Hepatocyte (in vitro differentiated cells): ENCODE results near the gene SAMD1.

ENCODE experiments used
- CTCF ChIP-seq: fragments of 200-600 bp; sonication (generic); IDR thresholded peaks from 2 replicates; pipeline ENCODE4 v1.5.1; 2016; ENCODE audit warnings: antibody characterized with exemption, mild to moderate bottlenecking; ENCODE audit not compliant: poor library complexity
- EZH2 ChIP-seq: fragments of 200-600 bp; sonication (generic); IDR thresholded peaks from 2 replicates; pipeline ENCODE4 v1.6.1; 2016; ENCODE audit warnings: antibody characterized with exemption, mild to moderate bottlenecking, borderline replicate concordance
- EZH2phosphoT487 ChIP-seq: fragments of 200-600 bp; sonication (generic); IDR thresholded peaks from one replicate; pipeline ENCODE4 v1.6.1; 2018; ENCODE audit warnings: antibody characterized with exemption, mild to moderate bottlenecking, low read depth, moderate library complexity; ENCODE audit not compliant: unreplicated experiment, severe bottlenecking

- TF ChIP-seq EZH2phosphoT487 (no peak), EZH2 (no peak), CTCF (no peak)
Observed at GRCh38 chr19:14127929-14128509, 37.5 kb upstream of the SAMD1 start.
